ENCODE results near the gene EYS.

DNA sequence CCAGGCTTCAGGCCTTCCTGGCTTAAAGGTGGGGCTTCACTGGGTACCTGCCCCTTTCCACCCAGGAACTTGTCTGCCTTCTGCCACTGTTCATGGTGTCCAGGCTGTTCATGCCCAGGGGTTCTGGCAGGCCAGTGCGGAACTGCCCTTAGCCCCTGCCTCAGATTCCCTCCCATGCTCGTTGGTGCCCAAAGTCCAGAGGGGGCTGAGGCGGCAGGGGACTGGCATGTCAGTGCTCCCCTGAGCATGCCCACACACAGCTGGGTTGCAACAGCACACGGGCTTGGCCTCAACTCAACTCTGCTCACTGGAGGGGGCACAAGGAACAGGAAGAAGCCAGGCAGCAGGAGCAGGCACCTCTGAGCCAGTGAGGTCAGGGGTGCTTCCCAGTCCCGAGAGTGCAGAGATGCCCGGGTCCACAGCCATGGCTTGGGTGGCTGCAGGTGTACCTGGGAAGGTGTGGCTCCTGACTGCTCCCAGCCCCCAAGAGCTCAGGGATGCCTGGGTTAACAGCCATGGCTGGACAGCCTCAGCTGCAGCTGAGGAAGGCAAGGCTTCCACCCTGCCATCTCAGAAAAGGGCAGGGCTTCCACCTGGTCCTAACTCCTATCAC, 845.9 kb downstream of the EYS start:
- TF ChIP-seq, protein P1, sequence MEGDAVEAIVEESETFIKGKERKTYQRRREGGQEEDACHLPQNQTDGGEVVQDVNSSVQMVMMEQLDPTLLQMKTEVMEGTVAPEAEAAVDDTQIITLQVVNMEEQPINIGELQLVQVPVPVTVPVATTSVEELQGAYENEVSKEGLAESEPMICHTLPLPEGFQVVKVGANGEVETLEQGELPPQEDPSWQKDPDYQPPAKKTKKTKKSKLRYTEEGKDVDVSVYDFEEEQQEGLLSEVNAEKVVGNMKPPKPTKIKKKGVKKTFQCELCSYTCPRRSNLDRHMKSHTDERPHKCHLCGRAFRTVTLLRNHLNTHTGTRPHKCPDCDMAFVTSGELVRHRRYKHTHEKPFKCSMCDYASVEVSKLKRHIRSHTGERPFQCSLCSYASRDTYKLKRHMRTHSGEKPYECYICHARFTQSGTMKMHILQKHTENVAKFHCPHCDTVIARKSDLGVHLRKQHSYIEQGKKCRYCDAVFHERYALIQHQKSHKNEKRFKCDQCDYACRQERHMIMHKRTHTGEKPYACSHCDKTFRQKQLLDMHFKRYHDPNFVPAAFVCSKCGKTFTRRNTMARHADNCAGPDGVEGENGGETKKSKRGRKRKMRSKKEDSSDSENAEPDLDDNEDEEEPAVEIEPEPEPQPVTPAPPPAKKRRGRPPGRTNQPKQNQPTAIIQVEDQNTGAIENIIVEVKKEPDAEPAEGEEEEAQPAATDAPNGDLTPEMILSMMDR (IDR thresholded peaks at IDR 0.05 in 2 of 3, conservative IDR thresholded peaks at IDR 0.05 in 1 of 3; ENCODE audit: borderline replicate concordance in 1 of 3, insufficient read depth in 1 of 3, low read depth in 2 of 3, low read length in 2 of 3), result no peak
- TF ChIP-seq EZH2 (IDR thresholded peaks at IDR 0.05) (no peak), ZNF274 (IDR thresholded peaks at IDR 0.05; ENCODE audit: low read depth, low read length) (no peak), POLR2A (IDR thresholded peaks at IDR 0.05; ENCODE audit: borderline replicate concordance, extremely low read depth, insufficient read depth, insufficient read length) (no peak), SRF (IDR thresholded peaks at IDR 0.05; ENCODE audit: low read depth) (no peak), ZFX (IDR thresholded peaks at IDR 0.05) (no peak), EGR1 (IDR thresholded peaks at IDR 0.05; ENCODE audit: low read depth) (no peak), POLR2AphosphoS5 (IDR thresholded peaks at IDR 0.05; ENCODE audit: low read depth, low read length) (no peak), TCF7L2 (IDR thresholded peaks at IDR 0.05; ENCODE audit: borderline replicate concordance, extremely low read depth, insufficient read depth, insufficient read length) (no peak), SIN3A (IDR thresholded peaks at IDR 0.05; ENCODE audit: low read depth) (no peak)
- TF ChIP-seq, protein P2, sequence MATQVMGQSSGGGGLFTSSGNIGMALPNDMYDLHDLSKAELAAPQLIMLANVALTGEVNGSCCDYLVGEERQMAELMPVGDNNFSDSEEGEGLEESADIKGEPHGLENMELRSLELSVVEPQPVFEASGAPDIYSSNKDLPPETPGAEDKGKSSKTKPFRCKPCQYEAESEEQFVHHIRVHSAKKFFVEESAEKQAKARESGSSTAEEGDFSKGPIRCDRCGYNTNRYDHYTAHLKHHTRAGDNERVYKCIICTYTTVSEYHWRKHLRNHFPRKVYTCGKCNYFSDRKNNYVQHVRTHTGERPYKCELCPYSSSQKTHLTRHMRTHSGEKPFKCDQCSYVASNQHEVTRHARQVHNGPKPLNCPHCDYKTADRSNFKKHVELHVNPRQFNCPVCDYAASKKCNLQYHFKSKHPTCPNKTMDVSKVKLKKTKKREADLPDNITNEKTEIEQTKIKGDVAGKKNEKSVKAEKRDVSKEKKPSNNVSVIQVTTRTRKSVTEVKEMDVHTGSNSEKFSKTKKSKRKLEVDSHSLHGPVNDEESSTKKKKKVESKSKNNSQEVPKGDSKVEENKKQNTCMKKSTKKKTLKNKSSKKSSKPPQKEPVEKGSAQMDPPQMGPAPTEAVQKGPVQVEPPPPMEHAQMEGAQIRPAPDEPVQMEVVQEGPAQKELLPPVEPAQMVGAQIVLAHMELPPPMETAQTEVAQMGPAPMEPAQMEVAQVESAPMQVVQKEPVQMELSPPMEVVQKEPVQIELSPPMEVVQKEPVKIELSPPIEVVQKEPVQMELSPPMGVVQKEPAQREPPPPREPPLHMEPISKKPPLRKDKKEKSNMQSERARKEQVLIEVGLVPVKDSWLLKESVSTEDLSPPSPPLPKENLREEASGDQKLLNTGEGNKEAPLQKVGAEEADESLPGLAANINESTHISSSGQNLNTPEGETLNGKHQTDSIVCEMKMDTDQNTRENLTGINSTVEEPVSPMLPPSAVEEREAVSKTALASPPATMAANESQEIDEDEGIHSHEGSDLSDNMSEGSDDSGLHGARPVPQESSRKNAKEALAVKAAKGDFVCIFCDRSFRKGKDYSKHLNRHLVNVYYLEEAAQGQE (IDR thresholded peaks at IDR 0.05; ENCODE audit: low read depth), result no peak
- TF ChIP-seq, protein P3, sequence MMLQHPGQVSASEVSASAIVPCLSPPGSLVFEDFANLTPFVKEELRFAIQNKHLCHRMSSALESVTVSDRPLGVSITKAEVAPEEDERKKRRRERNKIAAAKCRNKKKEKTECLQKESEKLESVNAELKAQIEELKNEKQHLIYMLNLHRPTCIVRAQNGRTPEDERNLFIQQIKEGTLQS (IDR thresholded peaks at IDR 0.05), result no peak
- TF ChIP-seq, protein P4, sequence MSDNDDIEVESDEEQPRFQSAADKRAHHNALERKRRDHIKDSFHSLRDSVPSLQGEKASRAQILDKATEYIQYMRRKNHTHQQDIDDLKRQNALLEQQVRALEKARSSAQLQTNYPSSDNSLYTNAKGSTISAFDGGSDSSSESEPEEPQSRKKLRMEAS (IDR thresholded peaks at IDR 0.05), result no peak
- TF ChIP-seq, protein P5, sequence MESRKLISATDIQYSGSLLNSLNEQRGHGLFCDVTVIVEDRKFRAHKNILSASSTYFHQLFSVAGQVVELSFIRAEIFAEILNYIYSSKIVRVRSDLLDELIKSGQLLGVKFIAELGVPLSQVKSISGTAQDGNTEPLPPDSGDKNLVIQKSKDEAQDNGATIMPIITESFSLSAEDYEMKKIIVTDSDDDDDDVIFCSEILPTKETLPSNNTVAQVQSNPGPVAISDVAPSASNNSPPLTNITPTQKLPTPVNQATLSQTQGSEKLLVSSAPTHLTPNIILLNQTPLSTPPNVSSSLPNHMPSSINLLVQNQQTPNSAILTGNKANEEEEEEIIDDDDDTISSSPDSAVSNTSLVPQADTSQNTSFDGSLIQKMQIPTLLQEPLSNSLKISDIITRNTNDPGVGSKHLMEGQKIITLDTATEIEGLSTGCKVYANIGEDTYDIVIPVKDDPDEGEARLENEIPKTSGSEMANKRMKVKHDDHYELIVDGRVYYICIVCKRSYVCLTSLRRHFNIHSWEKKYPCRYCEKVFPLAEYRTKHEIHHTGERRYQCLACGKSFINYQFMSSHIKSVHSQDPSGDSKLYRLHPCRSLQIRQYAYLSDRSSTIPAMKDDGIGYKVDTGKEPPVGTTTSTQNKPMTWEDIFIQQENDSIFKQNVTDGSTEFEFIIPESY (IDR thresholded peaks at IDR 0.05; ENCODE audit: extremely low read depth, insufficient replicate concordance, low read length), result no peak
